ENCODE measurements around the gene TSPAN18.

TSPAN18 gene

DNA sequence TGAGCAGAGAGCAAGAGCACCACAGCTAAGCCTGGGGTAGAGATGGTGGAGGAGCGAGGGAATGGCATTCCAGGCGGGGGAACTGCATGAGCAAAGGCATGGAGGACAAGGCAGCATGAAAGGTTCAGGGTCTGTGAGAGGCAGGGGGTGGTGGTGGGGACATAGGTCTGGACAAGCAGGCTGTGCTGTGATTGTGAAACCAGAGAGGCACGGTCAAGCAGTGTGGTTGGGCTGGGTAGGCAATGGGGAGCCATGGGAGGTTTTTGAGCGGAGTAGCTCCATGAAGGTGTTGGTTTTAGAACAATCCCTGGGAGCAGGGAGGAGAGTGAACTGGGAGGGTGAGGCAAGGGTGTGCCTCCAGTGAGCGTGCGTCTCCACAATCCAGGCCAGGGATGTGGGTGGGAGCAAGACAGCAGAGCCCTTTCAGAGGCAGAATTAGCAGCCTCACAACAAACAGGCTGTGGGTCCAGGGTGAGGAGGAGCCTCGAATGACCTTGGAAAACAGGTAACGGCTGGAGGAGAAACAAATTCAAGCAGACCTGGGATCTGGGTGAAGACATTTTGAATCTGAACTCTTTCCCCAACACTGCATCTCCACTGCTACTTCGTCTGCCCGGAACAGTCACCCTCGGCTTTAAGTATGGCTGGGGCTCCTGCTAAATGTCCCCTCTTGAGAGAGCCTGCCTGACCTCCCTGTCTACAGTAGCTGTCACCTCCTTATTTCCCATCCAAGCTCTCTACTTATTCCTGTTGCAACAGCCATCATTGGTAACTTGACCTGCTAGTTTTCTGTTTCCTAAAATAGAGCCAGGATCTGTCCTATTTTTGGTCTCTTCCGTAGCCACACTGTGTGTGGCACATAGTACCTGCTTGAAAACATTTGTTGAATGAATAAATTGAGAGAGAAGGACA, 27.0 kb upstream of the TSPAN18 start:
- no peaks in the 10 kb centered on the region for H3K4me1 ChIP-seq (ENCODE audit: control insufficient read depth, insufficient read depth, low read length)
- H3K27ac ChIP-seq (ENCODE audit: extremely low read depth, low read depth, low read length) = no peak overlapping the region
- ChIA-PET POLR2A (no interaction called here), CTCF (no interaction called here)
- no peaks in the 10 kb centered on the region for H3K9me3 ChIP-seq (ENCODE audit: control insufficient read depth, insufficient read depth, low read depth, low read length)
- H3K4me3 ChIP-seq (ENCODE audit: low read depth, low read length) = no peak overlapping the region
- TF ChIP-seq ZNF654 (tag by site-specific recombination; IDR thresholded peaks at IDR 0.05; ENCODE audit: low read depth) (no peak), ZNF658 (tag by site-specific recombination; IDR thresholded peaks at IDR 0.05) (no peak), SP2 (tag by site-specific recombination; IDR thresholded peaks at IDR 0.05) (no peak), ZBTB48 (tag by site-specific recombination; IDR thresholded peaks at IDR 0.05) (no peak), TCF7L2 (IDR thresholded peaks at IDR 0.05; ENCODE audit: borderline replicate concordance, low read depth, low read length) (no peak), ZNF202 (tag by site-specific recombination; IDR thresholded peaks at IDR 0.05; ENCODE audit: borderline replicate concordance) (no peak), KLF1 (tag by site-specific recombination; IDR thresholded peaks at IDR 0.05) (peak; percentile 48), SALL2 (tag by site-specific recombination; IDR thresholded peaks at IDR 0.05; ENCODE audit: borderline replicate concordance) (no peak), MYNN (tag by site-specific recombination; IDR thresholded peaks at IDR 0.05; ENCODE audit: borderline replicate concordance) (no peak), ZNF16 (tag by site-specific recombination; IDR thresholded peaks at IDR 0.05; ENCODE audit: low read depth) (peak; percentile 54; the same call in 1 of the 2 replicates), ZNF624 (tag by site-specific recombination; IDR thresholded peaks at IDR 0.05) (no peak), SCRT1 (tag by site-specific recombination; IDR thresholded peaks at IDR 0.05; ENCODE audit: borderline replicate concordance) (no peak)
- TF ChIP-seq, protein P1, sequence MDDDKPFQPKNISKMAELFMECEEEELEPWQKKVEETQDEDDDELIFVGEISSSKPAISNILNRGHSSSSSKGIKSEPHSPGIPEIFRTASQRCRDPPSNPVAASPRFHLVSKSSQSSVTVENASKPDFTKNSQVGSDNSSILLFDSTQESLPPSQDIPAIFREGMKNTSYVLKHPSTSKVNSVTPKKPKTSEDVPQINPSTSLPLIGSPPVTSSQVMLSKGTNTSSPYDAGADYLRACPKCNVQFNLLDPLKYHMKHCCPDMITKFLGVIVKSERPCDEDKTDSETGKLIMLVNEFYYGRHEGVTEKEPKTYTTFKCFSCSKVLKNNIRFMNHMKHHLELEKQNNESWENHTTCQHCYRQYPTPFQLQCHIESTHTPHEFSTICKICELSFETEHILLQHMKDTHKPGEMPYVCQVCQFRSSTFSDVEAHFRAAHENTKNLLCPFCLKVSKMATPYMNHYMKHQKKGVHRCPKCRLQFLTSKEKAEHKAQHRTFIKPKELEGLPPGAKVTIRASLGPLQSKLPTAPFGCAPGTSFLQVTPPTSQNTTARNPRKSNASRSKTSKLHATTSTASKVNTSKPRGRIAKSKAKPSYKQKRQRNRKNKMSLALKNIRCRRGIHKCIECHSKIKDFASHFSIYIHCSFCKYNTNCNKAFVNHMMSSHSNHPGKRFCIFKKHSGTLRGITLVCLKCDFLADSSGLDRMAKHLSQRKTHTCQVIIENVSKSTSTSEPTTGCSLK (tag by site-specific recombination; IDR thresholded peaks at IDR 0.05) = no peak
- TF ChIP-seq, protein P2, sequence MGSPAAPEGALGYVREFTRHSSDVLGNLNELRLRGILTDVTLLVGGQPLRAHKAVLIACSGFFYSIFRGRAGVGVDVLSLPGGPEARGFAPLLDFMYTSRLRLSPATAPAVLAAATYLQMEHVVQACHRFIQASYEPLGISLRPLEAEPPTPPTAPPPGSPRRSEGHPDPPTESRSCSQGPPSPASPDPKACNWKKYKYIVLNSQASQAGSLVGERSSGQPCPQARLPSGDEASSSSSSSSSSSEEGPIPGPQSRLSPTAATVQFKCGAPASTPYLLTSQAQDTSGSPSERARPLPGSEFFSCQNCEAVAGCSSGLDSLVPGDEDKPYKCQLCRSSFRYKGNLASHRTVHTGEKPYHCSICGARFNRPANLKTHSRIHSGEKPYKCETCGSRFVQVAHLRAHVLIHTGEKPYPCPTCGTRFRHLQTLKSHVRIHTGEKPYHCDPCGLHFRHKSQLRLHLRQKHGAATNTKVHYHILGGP (tag by site-specific recombination; IDR thresholded peaks at IDR 0.05) = no peak
- TF ChIP-seq, protein P3, sequence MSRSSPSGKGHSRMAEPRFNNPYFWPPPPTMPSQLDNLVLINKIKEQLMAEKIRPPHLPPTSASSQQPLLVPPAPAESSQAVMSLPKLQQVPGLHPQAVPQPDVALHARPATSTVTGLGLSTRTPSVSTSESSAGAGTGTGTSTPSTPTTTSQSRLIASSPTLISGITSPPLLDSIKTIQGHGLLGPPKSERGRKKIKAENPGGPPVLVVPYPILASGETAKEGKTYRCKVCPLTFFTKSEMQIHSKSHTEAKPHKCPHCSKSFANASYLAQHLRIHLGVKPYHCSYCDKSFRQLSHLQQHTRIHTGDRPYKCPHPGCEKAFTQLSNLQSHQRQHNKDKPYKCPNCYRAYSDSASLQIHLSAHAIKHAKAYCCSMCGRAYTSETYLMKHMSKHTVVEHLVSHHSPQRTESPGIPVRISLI (tag by site-specific recombination; IDR thresholded peaks at IDR 0.05) = no peak
- H3K36me3 ChIP-seq (ENCODE audit: control insufficient read depth in 2 of 2, insufficient read depth in 1 of 2, low read length in 2 of 2) = no peaks in the 10 kb centered on the region

DNA sequence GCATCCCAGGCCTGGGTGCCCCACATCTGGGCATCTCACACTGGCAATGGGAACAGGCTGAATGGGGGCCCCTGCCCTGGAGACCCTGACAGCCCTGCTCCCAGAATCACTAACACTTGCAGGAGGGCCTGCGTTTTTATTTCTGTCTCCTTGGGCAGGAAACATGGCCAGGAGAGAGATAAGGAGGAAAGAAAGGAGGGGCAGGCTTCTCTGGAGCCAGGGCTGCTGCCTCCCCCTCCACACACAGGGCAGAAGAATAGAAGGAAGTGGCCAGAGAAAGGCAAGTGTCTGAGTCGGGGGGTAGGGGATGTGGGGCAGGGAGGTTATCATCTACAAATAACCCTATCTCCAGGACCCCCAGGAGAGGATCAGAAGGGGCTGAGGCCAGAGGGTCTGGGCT, 25.5 kb upstream of the TSPAN18 start:
- H3K36me3 ChIP-seq (ENCODE audit: control insufficient read depth in 2 of 2, insufficient read depth in 1 of 2, low read length in 2 of 2) = no peaks in the 10 kb centered on the region
- H3K27ac ChIP-seq (ENCODE audit: extremely low read depth, low read depth, low read length) = no peak overlapping the region
- ChIA-PET POLR2A (no interaction called here), CTCF (no interaction called here)
- TF ChIP-seq ZSCAN23 (tag by site-specific recombination; IDR thresholded peaks at IDR 0.05) (no peak), ZNF155 (tag by site-specific recombination; IDR thresholded peaks at IDR 0.05) (no peak), BCL11A (tag by site-specific recombination; IDR thresholded peaks at IDR 0.05; ENCODE audit: low read depth) (no peak), GLIS1 (tag by site-specific recombination; IDR thresholded peaks at IDR 0.05) (no peak), ZNF658 (tag by site-specific recombination; IDR thresholded peaks at IDR 0.05) (no peak)
- TF ChIP-seq, protein P4, sequence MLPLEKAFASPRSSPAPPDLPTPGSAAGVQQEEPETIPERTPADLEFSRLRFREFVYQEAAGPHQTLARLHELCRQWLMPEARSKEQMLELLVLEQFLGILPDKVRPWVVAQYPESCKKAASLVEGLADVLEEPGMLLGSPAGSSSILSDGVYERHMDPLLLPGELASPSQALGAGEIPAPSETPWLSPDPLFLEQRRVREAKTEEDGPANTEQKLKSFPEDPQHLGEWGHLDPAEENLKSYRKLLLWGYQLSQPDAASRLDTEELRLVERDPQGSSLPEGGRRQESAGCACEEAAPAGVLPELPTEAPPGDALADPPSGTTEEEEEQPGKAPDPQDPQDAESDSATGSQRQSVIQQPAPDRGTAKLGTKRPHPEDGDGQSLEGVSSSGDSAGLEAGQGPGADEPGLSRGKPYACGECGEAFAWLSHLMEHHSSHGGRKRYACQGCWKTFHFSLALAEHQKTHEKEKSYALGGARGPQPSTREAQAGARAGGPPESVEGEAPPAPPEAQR (tag by site-specific recombination; IDR thresholded peaks at IDR 0.05) = no peak
- no peaks in the 10 kb centered on the region for H3K9me3 ChIP-seq (ENCODE audit: control insufficient read depth, insufficient read depth, low read depth, low read length)
- no peak overlapping the region for H3K4me3 ChIP-seq (ENCODE audit: low read depth, low read length)
- no peaks in the 10 kb centered on the region for H3K4me1 ChIP-seq (ENCODE audit: control insufficient read depth, insufficient read depth, low read length)
